Measurements from ENCODE around the gene CDH13.
A peak's percentile ranks its signal among the peaks of the same experiment; 100 is the strongest.

The CDH13 gene

GRCh38 chr16:82882226-82882625 is 255.5 kb downstream of the CDH13 start:
- Histone ChIP-seq H3K27ac (ENCODE audit: low read depth, low read length) (no peak overlapping the region), H3K4me2 (ENCODE audit: low read length) (no peak overlapping the region), H3K9me2 (replicated peaks; ENCODE audit: control insufficient read depth, low read length) (no peaks in the 10 kb centered on the region), H3K9me3 (ENCODE audit: control insufficient read depth, insufficient read depth, low read length) (no peaks in the 10 kb centered on the region), H3K79me2 (ENCODE audit: control insufficient read depth, low read length) (no peaks in the 10 kb centered on the region), H3K36me3 (ENCODE audit: control insufficient read depth, low read length) (no peaks in the 10 kb centered on the region), H3K4me1 (ENCODE audit: control insufficient read depth, low read length) (peaks cover 15% of the 10 kb centered on the region), H3K27me3 (ENCODE audit: control insufficient read depth, low read length) (no peaks in the 10 kb centered on the region), H3F3A (ENCODE audit: control insufficient read depth, insufficient read depth) (no peaks in the 10 kb centered on the region), H4K20me1 (ENCODE audit: control insufficient read depth, insufficient read depth, low read depth, low read length) (no peaks in the 10 kb centered on the region), H3K4me3 (ENCODE audit: low read length) (no peak overlapping the region)
- TF ChIP-seq EZH2phosphoT487 (IDR thresholded peaks at IDR 0.05; ENCODE audit: borderline replicate concordance, low read length) = no peak

- Histone ChIP-seq H3K9me2 (replicated peaks; ENCODE audit: control insufficient read depth, low read length) (no peaks in the 10 kb centered on the region), H4K20me1 (ENCODE audit: control insufficient read depth, insufficient read depth, low read depth, low read length) (no peaks in the 10 kb centered on the region), H3K9me3 (ENCODE audit: control insufficient read depth, insufficient read depth, low read length) (no peaks in the 10 kb centered on the region), H3K27me3 (ENCODE audit: control insufficient read depth, low read length) (no peaks in the 10 kb centered on the region), H3K4me1 (ENCODE audit: control insufficient read depth, low read length) (peaks cover 15% of the 10 kb centered on the region), H3K27ac (ENCODE audit: low read depth, low read length) (0 out of 2 replicates have a peak overlapping the region, but pooled peaks have one; percentile 26), H3K79me2 (ENCODE audit: control insufficient read depth, low read length) (no peaks in the 10 kb centered on the region), H3F3A (ENCODE audit: control insufficient read depth, insufficient read depth) (no peaks in the 10 kb centered on the region), H3K4me3 (ENCODE audit: low read length) (0 out of 2 replicates have a peak overlapping the region, but pooled peaks have one; percentile 19), H3K36me3 (ENCODE audit: control insufficient read depth, low read length) (no peaks in the 10 kb centered on the region), H3K4me2 (ENCODE audit: low read length) (peak overlapping the region; percentile 28)
- no peak for TF ChIP-seq CTCF (IDR thresholded peaks at IDR 0.05; ENCODE audit: low read depth, low read length, poor library complexity, severe bottlenecking)
- no peak for TF ChIP-seq EZH2phosphoT487 (IDR thresholded peaks at IDR 0.05; ENCODE audit: borderline replicate concordance, low read length)
Measured at GRCh38 chr16:82882982-82883835, 256.4 kb downstream of the CDH13 start.

GRCh38 chr16:82884320-82884898 is 257.6 kb downstream of the CDH13 start:
- Histone ChIP-seq H3K4me2 (ENCODE audit: low read length) (no peak overlapping the region), H3K36me3 (ENCODE audit: control insufficient read depth, low read length) (no peaks in the 10 kb centered on the region), H4K20me1 (ENCODE audit: control insufficient read depth, insufficient read depth, low read depth, low read length) (no peaks in the 10 kb centered on the region), H3K9me2 (replicated peaks; ENCODE audit: control insufficient read depth, low read length) (no peaks in the 10 kb centered on the region), H3K27me3 (ENCODE audit: control insufficient read depth, low read length) (no peaks in the 10 kb centered on the region), H3K4me1 (ENCODE audit: control insufficient read depth, low read length) (peaks cover 15% of the 10 kb centered on the region), H3K9me3 (ENCODE audit: control insufficient read depth, insufficient read depth, low read length) (no peaks in the 10 kb centered on the region), H3F3A (ENCODE audit: control insufficient read depth, insufficient read depth) (no peaks in the 10 kb centered on the region), H3K4me3 (ENCODE audit: low read length) (no peak overlapping the region), H3K79me2 (ENCODE audit: control insufficient read depth, low read length) (no peaks in the 10 kb centered on the region), H3K27ac (ENCODE audit: low read depth, low read length) (no peak overlapping the region)
- TF ChIP-seq EZH2phosphoT487 (IDR thresholded peaks at IDR 0.05; ENCODE audit: borderline replicate concordance, low read length) = no peak
- no peak for TF ChIP-seq CTCF (IDR thresholded peaks at IDR 0.05; ENCODE audit: low read depth, low read length, poor library complexity, severe bottlenecking)

- Histone ChIP-seq H3K4me1 (ENCODE audit: control insufficient read depth, low read length) (peaks cover 15% of the 10 kb centered on the region), H3K36me3 (ENCODE audit: control insufficient read depth, low read length) (no peaks in the 10 kb centered on the region), H3K4me2 (ENCODE audit: low read length) (no peak overlapping the region), H3K9me3 (ENCODE audit: control insufficient read depth, insufficient read depth, low read length) (no peaks in the 10 kb centered on the region), H4K20me1 (ENCODE audit: control insufficient read depth, insufficient read depth, low read depth, low read length) (no peaks in the 10 kb centered on the region), H3K4me3 (ENCODE audit: low read length) (no peak overlapping the region), H3K79me2 (ENCODE audit: control insufficient read depth, low read length) (no peaks in the 10 kb centered on the region), H3K9me2 (replicated peaks; ENCODE audit: control insufficient read depth, low read length) (no peaks in the 10 kb centered on the region), H3K27me3 (ENCODE audit: control insufficient read depth, low read length) (no peaks in the 10 kb centered on the region), H3F3A (ENCODE audit: control insufficient read depth, insufficient read depth) (no peaks in the 10 kb centered on the region), H3K27ac (ENCODE audit: low read depth, low read length) (no peak overlapping the region)
- TF ChIP-seq EZH2phosphoT487 (IDR thresholded peaks at IDR 0.05; ENCODE audit: borderline replicate concordance, low read length) (no peak), CTCF (IDR thresholded peaks at IDR 0.05; ENCODE audit: low read depth, low read length, poor library complexity, severe bottlenecking) (no peak)
Measured at GRCh38 chr16:82886146-82886545, 259.4 kb downstream of the CDH13 start.

Data from DOHH2 (cell line).